ENCODE results near the gene XG.

DNA sequence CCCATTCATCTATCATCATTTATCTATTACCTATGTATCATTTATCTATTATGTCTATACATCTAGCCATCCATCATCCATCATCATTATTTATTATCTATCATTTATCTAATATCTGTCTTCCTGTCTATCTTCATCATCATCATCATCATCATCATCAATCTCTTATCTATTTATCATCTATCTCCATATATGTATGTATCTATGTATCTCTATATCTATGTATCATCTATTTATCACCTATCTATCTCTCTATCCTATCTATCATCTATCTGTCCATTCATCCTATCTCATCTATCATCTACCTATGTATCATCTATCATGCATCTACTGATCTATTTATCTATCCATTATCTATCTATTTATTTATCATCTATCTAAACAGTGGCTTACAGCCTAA is 73.0 kb downstream of the XG start:
- TF ChIP-seq EZH2 (IDR thresholded peaks at IDR 0.05; ENCODE audit: borderline replicate concordance, low read depth, low read length, severe bottlenecking): no peak
- TF ChIP-seq, protein P1, sequence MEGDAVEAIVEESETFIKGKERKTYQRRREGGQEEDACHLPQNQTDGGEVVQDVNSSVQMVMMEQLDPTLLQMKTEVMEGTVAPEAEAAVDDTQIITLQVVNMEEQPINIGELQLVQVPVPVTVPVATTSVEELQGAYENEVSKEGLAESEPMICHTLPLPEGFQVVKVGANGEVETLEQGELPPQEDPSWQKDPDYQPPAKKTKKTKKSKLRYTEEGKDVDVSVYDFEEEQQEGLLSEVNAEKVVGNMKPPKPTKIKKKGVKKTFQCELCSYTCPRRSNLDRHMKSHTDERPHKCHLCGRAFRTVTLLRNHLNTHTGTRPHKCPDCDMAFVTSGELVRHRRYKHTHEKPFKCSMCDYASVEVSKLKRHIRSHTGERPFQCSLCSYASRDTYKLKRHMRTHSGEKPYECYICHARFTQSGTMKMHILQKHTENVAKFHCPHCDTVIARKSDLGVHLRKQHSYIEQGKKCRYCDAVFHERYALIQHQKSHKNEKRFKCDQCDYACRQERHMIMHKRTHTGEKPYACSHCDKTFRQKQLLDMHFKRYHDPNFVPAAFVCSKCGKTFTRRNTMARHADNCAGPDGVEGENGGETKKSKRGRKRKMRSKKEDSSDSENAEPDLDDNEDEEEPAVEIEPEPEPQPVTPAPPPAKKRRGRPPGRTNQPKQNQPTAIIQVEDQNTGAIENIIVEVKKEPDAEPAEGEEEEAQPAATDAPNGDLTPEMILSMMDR (IDR thresholded peaks at IDR 0.05; ENCODE audit: extremely low read depth in 1 of 2, insufficient read depth in 1 of 2, low read depth in 1 of 2, low read length in 2 of 2): no peak
- TF ChIP-seq POLR2A (IDR thresholded peaks at IDR 0.05; ENCODE audit: low read depth, low read length): no peak
- no peak for TF ChIP-seq POLR2AphosphoS5 (IDR thresholded peaks at IDR 0.05; ENCODE audit: insufficient read depth, low read depth, low read length)
- TF ChIP-seq MYC (IDR thresholded peaks at IDR 0.05; ENCODE audit: low read depth, low read length): no peak
